ENCODE results near the gene WWC2. TPM values are rescaled to one million over a fixed set of nuclear protein-coding genes. Genes with fewer than 3 reads are reported as not detected.

The WWC2 gene
- total and polyA plus RNA-seq, 2 donors (not counting 3 experiments of a cell fraction or from before 2014, with no cell fraction given): 12.9 to 52.2 TPM

DNA sequence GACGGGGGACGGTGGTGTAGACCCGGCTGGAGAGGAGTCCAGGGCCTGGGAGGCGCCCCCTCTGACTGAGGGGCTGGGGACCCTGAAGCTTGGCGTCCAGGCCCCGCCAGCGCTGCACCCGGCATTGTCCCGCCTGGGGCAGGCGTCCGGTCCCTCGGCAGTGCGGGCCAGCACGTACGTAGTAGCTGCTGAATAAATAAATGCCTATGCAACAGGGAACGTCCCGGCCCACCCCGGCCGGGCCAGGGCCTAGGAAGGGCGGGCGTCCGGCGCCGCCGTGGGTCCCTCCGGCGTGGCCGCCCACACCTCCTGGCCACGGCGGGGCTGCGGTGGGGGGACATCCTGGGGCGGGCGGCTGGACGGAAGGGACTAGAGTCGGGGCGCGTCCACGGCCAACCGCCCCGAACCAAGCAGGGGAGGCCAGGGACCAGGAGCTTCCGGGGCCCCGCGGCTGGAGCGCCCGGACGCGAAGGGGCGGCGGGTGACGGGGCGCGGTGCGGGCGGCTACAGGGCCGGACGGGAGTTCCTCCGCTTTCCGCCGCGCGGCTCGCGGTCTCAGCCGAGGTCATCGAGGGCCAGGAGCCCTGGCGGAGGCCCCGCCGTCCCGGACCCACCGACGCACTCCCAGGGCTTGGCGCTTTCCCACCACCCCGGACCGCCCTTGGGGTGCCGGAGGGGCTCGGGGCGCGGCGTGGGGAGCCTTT, 886 bp upstream of the WWC2 start:
- no peaks in the 10 kb centered on the region for H3K27me3 ChIP-seq (ENCODE audit: control insufficient read depth in 2 of 2, insufficient read depth in 2 of 2, low read length in 2 of 2)
- intact Hi-C loops (cut with micrococcal nuclease): loop anchor here (1.0 to 10.0 kb wide), 4 partner anchors 237 to 506 kb away; partner anchors contain the start of genes CDKN2AIP and ING2
- FAIRE-seq (peak; percentile 12), DNase-seq (ENCODE audit: low read depth, low spot score) (peak; percentile 41)
- peaks cover 24% of the 10 kb centered on the region for H3K4me1 ChIP-seq (ENCODE audit: control insufficient read depth, extremely low read depth, insufficient read depth, low read length)
- peak overlapping the region; percentile 98 for H3K9ac ChIP-seq (replicated peaks; ENCODE audit: extremely low read depth, insufficient read depth, low read length)
- BruUV-seq (replicated peaks): TSS peak; percentile 58
- H3K4me3 ChIP-seq (replicated peaks in 1 of 3; ENCODE audit: insufficient read depth in 1 of 3, low read depth in 1 of 3, low read length in 3 of 3): peak overlapping the region; percentile 80 to 90 (median 83)
- TF ChIP-seq POLR2AphosphoS5 (IDR thresholded peaks at IDR 0.05; ENCODE audit: insufficient read depth, low read depth, low read length) (peak; percentile 57), POLR2A (IDR thresholded peaks at IDR 0.05; ENCODE audit: low read depth, low read length) (peak; percentile 39)
- TF ChIP-seq, protein P1, sequence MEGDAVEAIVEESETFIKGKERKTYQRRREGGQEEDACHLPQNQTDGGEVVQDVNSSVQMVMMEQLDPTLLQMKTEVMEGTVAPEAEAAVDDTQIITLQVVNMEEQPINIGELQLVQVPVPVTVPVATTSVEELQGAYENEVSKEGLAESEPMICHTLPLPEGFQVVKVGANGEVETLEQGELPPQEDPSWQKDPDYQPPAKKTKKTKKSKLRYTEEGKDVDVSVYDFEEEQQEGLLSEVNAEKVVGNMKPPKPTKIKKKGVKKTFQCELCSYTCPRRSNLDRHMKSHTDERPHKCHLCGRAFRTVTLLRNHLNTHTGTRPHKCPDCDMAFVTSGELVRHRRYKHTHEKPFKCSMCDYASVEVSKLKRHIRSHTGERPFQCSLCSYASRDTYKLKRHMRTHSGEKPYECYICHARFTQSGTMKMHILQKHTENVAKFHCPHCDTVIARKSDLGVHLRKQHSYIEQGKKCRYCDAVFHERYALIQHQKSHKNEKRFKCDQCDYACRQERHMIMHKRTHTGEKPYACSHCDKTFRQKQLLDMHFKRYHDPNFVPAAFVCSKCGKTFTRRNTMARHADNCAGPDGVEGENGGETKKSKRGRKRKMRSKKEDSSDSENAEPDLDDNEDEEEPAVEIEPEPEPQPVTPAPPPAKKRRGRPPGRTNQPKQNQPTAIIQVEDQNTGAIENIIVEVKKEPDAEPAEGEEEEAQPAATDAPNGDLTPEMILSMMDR (IDR thresholded peaks at IDR 0.05; ENCODE audit: extremely low read depth in 1 of 2, insufficient read depth in 1 of 2, low read depth in 1 of 2, low read length in 2 of 2): no peak
- dilution Hi-C loops (cut with MboI; ENCODE audit: extremely low pct_ligation_motif_present, low sequenced_read_pairs): loop anchor here (10.0 kb wide), 1 partner anchor 157 kb away; no protein-coding TSS in a partner anchor
- H3K36me3 ChIP-seq (ENCODE audit: control insufficient read depth in 2 of 2, extremely low read depth in 1 of 2, insufficient read depth in 2 of 2, low read length in 2 of 2): no peaks in the 10 kb centered on the region
- H3K9me1 ChIP-seq (replicated peaks; ENCODE audit: control insufficient read depth, extremely low read depth, insufficient read depth, low read length): no peaks in the 10 kb centered on the region
- H3K27ac ChIP-seq (ENCODE audit: insufficient read depth, low read depth, low read length): peak overlapping the region; percentile 99
- H3K4me2 ChIP-seq (ENCODE audit: insufficient read depth, low read length): peak overlapping the region; percentile 89
- peaks cover 39% of the 10 kb centered on the region for H3K79me2 ChIP-seq (ENCODE audit: control insufficient read depth, insufficient read depth, low read length)
- no peaks in the 10 kb centered on the region for H3K9me3 ChIP-seq (replicated peaks; ENCODE audit: control insufficient read depth, insufficient read depth, low read length)
- CTCF ChIA-PET: interaction anchor here (0.8 to 5.1 kb wide), 17 partner anchors 8 to 309 kb away, joined by 3 to 32 read pairs (median 6); no protein-coding TSS in a partner anchor
- POLR2A ChIA-PET: interaction anchor here (0.6 to 1.6 kb wide), 6 partner anchors 16 to 102 kb away, joined by 3 to 7 read pairs (median 4); no protein-coding TSS in a partner anchor
- H4K20me1 ChIP-seq (replicated peaks; ENCODE audit: control insufficient read depth, extremely low read depth, insufficient read depth, low read length): no peaks in the 10 kb centered on the region
- H2AFZ ChIP-seq (ENCODE audit: low read depth, low read length): peak overlapping the region; percentile 40

Measured in endothelial cell of umbilical vein (primary cell).